ENCODE data around the gene SHTN1. TPM values are rescaled to one million over a fixed set of nuclear protein-coding genes. Genes with fewer than 3 reads are reported as not detected.

The SHTN1 gene
- total RNA-seq, 2 donors from 2014 or later = 13.9 to 18.2 TPM

- no peak overlapping the region for H3K4me3 ChIP-seq
- H3K27ac ChIP-seq = no peak overlapping the region
- no peaks in the 10 kb centered on the region for H3K9me3 ChIP-seq
- H3K36me3 ChIP-seq = no peaks in the 10 kb centered on the region
- TF ChIP-seq CTCF (IDR thresholded peaks at IDR 0.05) = no peak
- no peaks in the 10 kb centered on the region for H3K4me1 ChIP-seq (ENCODE audit: control insufficient read depth in 1 of 2, low read depth in 2 of 2)
- DNase-seq (ENCODE audit: low spot score) (no peak), ATAC-seq (ENCODE audit: insufficient number of reproducible peaks, low FRiP score, low read depth) (no peak)
- H3K27me3 ChIP-seq (replicated peaks; ENCODE audit: insufficient read depth) = no peaks in the 10 kb centered on the region
Measured at GRCh38 chr10:116836902-116837523, 168.0 kb downstream of the SHTN1 start.

GRCh38 chr10:116836083-116836482 is 168.9 kb downstream of the SHTN1 start:
- Histone ChIP-seq H3K27me3 (replicated peaks; ENCODE audit: insufficient read depth) (no peaks in the 10 kb centered on the region), H3K36me3 (no peaks in the 10 kb centered on the region), H3K4me3 (no peak overlapping the region), H3K9me3 (no peaks in the 10 kb centered on the region), H3K4me1 (ENCODE audit: control insufficient read depth in 1 of 2, low read depth in 2 of 2) (no peaks in the 10 kb centered on the region), H3K27ac (no peak overlapping the region)
- DNase-seq (ENCODE audit: low spot score) (no peak), ATAC-seq (ENCODE audit: insufficient number of reproducible peaks, low FRiP score, low read depth) (no peak)
- TF ChIP-seq CTCF (IDR thresholded peaks at IDR 0.05) = no peak

- H3K4me1 ChIP-seq (ENCODE audit: control insufficient read depth in 1 of 2, low read depth in 2 of 2) = no peaks in the 10 kb centered on the region
Measured at GRCh38 chr10:116835658-116836057, 169.3 kb downstream of the SHTN1 start.

GRCh38 chr10:116833986-116834985 is 170.7 kb downstream of the SHTN1 start:
- Histone ChIP-seq H3K4me1 (ENCODE audit: control insufficient read depth in 1 of 2, low read depth in 2 of 2) (no peaks in the 10 kb centered on the region), H3K27me3 (replicated peaks; ENCODE audit: insufficient read depth) (no peaks in the 10 kb centered on the region), H3K27ac (no peak overlapping the region), H3K36me3 (no peaks in the 10 kb centered on the region), H3K9me3 (no peaks in the 10 kb centered on the region), H3K4me3 (no peak overlapping the region)
- DNase-seq (ENCODE audit: low spot score) (no peak), ATAC-seq (ENCODE audit: insufficient number of reproducible peaks, low FRiP score, low read depth) (no peak)
- TF ChIP-seq CTCF (IDR thresholded peaks at IDR 0.05) = no peak

More at GRCh38 chr10:116835658-116836057, 169.3 kb downstream of the SHTN1 start:
- H3K27ac ChIP-seq = no peak overlapping the region
- H3K27me3 ChIP-seq (replicated peaks; ENCODE audit: insufficient read depth) = no peaks in the 10 kb centered on the region
- no peaks in the 10 kb centered on the region for H3K9me3 ChIP-seq
- no peaks in the 10 kb centered on the region for H3K36me3 ChIP-seq
- no peak for TF ChIP-seq CTCF (IDR thresholded peaks at IDR 0.05)
- H3K4me3 ChIP-seq = no peak overlapping the region
- DNase-seq (ENCODE audit: low spot score) = no peak
- ATAC-seq (ENCODE audit: insufficient number of reproducible peaks, low FRiP score, low read depth) = no peak

GRCh38 chr10:116831790-116832189 is 173.2 kb downstream of the SHTN1 start:
- DNase-seq (ENCODE audit: low spot score) (no peak), ATAC-seq (ENCODE audit: insufficient number of reproducible peaks, low FRiP score, low read depth) (no peak)
- H3K27ac ChIP-seq = no peak overlapping the region
- no peak for TF ChIP-seq CTCF (IDR thresholded peaks at IDR 0.05)
- H3K9me3 ChIP-seq = no peaks in the 10 kb centered on the region
- no peaks in the 10 kb centered on the region for H3K36me3 ChIP-seq
- H3K4me3 ChIP-seq = no peak overlapping the region
- H3K4me1 ChIP-seq (ENCODE audit: control insufficient read depth in 1 of 2, low read depth in 2 of 2) = no peaks in the 10 kb centered on the region
- H3K27me3 ChIP-seq (replicated peaks; ENCODE audit: insufficient read depth) = no peaks in the 10 kb centered on the region
